HG02973 (cell line): Measurements from ENCODE around the gene EFNA5.

ENCODE experiments used
- ATAC-seq: cut with Tn5 transposase; IDR thresholded peaks from one replicate; pipeline ENCODE4 v1.9.1; 2021; ENCODE audit warnings: moderate library complexity; ENCODE audit not compliant: unreplicated experiment

EFNA5 gene

GRCh38 chr5:107574287-107574686 lies 96.5 kb downstream of the EFNA5 start:
- ATAC-seq = no peak

GRCh38 chr5:107572715-107573368 lies 97.9 kb downstream of the EFNA5 start:
- no peak for ATAC-seq

GRCh38 chr5:107571621-107572536 lies 98.9 kb downstream of the EFNA5 start:
- peak; percentile 55 for ATAC-seq

- ATAC-seq = peak; percentile 87
These were observed 99.8 kb downstream of the EFNA5 start for GRCh38 chr5:107570805-107571531.

GRCh38 chr5:107570181-107570580 lies 100.6 kb downstream of the EFNA5 start:
- no peak for ATAC-seq

- ATAC-seq = no peak
These were observed 102.7 kb downstream of the EFNA5 start for GRCh38 chr5:107567901-107568671.

- no peak for ATAC-seq
These were observed 103.8 kb downstream of the EFNA5 start for GRCh38 chr5:107566986-107567385.

- no peak for ATAC-seq
These were observed 104.7 kb downstream of the EFNA5 start for GRCh38 chr5:107565791-107566767.

GRCh38 chr5:107564931-107565372 lies 105.8 kb downstream of the EFNA5 start:
- ATAC-seq = no peak

GRCh38 chr5:107563959-107564544 lies 106.7 kb downstream of the EFNA5 start:
- ATAC-seq = no peak

GRCh38 chr5:107560377-107560776 lies 110.4 kb downstream of the EFNA5 start:
- no peak for ATAC-seq

- ATAC-seq = no peak
These were observed 111.8 kb downstream of the EFNA5 start for GRCh38 chr5:107558823-107559375.

- no peak for ATAC-seq
These were observed 113.6 kb downstream of the EFNA5 start for GRCh38 chr5:107557051-107557658.

GRCh38 chr5:107556575-107556974 lies 114.2 kb downstream of the EFNA5 start:
- ATAC-seq = no peak

- no peak for ATAC-seq
These were observed 115.2 kb downstream of the EFNA5 start for GRCh38 chr5:107555425-107556090.

GRCh38 chr5:107554776-107555424 lies 115.8 kb downstream of the EFNA5 start:
- no peak for ATAC-seq

- no peak for ATAC-seq
These were observed 117.6 kb downstream of the EFNA5 start for GRCh38 chr5:107553117-107553555.
